Colonic mucosa (tissue), 4 donors: Measurements from ENCODE around the gene TTYH3. TPM values are rescaled to one million over a fixed set of nuclear protein-coding genes. Genes with fewer than 3 reads are reported as not detected.

Source experiments
- DNase-seq: peaks from one replicate; pipeline ENCODE4 v3.0.0-alpha.2; 2020
- H3K27ac ChIP-seq: fragments of 200-600 bp; one replicate; pipeline ENCODE4 v1.8.0; 2021
- H3K27me3 ChIP-seq: fragments of 200-600 bp; one replicate; pipeline ENCODE4 v1.8.0; 2021
- H3K36me3 ChIP-seq: fragments of 200-600 bp; one replicate; pipeline ENCODE4 v1.8.0; 2021
- H3K4me1 ChIP-seq: fragments of 200-600 bp; one replicate; pipeline ENCODE4 v1.8.0; 2021; ENCODE audit warnings: mild to moderate bottlenecking
- H3K4me3 ChIP-seq: fragments of 200-600 bp; one replicate; pipeline ENCODE4 v1.8.0; 2021
- H3K9ac ChIP-seq, 2 donors: one replicate each; pipeline ENCODE4 v1.7.0; 2013; ENCODE audit warnings: control low read depth in 2 of 2, low read depth in 2 of 2, low read length in 2 of 2
- H3K9me3 ChIP-seq: fragments of 200-600 bp; one replicate; pipeline ENCODE4 v1.8.0; 2021
- intact Hi-C: fragments of 100-400 bp; cut with DNase I; formaldehyde crosslinking; loops from one replicate; pipeline ENCODE4 v1.14.1; 2022
- total RNA-seq, 2 donors: library from RNA; stranded (reverse); fragmentation: NEBNext Ultra II Directional in 1 of 2; extraction: Animal tissue kit (Norgen Biotek cat#: 25700) in 1 of 2; gene quantifications; one replicate each; pipeline ENCODE4 v1.2.1, GENCODE V29; 2021
- TF ChIP-seq, protein P1 (sequence below): fragments of 200-600 bp; IDR thresholded peaks from one replicate; pipeline ENCODE4 v1.8.0; 2022; ENCODE audit warnings: antibody characterized with exemption, mild to moderate bottlenecking
- donor health status: healthy.
- donor health status: DM: no; HTN: no; CAD: no.
- donor health status: DM: no; HTN: no; CAD: no.

TTYH3 gene
- total RNA-seq, 2 donors from 2014 or later = 50.0 to 59.5 TPM

DNA sequence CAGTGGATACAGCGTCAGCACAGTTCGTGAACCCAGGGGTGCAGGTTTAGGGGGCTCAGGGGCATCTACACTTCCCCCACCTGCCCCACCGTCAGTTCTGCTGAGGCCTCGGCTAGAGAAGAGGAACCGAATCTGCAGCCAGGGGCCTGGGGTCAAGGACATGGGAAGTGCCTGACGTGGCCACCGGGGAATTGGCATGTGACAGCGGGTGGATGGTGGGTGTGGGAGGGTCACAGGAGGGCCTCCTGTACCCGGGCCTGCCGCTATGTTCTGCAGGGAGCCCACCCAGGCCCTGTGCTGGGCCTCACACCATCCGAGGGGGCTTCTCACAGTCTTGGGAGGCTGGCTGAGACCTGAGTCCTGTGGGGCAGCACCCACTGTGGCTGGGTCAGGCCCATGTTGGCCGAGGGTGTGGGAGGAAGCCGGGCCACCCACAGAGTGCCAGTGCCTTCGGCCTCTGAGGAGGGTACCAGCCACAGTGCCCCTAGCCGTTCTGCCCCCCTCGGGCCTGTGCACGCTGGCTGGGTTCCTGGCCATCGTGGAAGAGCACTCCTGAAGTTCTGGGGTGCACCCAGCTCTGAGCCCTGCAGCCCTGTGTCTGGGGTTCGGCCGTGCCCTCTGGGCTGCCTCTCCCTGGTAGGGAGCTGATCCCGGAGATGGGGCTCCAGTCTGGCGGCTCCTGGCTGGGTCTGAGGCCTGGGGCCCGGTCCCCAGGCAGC is 5.9 kb downstream of the TTYH3 start:
- intact Hi-C loops = no loop called here
- TF ChIP-seq, protein P1, sequence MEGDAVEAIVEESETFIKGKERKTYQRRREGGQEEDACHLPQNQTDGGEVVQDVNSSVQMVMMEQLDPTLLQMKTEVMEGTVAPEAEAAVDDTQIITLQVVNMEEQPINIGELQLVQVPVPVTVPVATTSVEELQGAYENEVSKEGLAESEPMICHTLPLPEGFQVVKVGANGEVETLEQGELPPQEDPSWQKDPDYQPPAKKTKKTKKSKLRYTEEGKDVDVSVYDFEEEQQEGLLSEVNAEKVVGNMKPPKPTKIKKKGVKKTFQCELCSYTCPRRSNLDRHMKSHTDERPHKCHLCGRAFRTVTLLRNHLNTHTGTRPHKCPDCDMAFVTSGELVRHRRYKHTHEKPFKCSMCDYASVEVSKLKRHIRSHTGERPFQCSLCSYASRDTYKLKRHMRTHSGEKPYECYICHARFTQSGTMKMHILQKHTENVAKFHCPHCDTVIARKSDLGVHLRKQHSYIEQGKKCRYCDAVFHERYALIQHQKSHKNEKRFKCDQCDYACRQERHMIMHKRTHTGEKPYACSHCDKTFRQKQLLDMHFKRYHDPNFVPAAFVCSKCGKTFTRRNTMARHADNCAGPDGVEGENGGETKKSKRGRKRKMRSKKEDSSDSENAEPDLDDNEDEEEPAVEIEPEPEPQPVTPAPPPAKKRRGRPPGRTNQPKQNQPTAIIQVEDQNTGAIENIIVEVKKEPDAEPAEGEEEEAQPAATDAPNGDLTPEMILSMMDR = no peak
- H3K9me3 ChIP-seq = no peaks in the 10 kb centered on the region
- no peaks in the 10 kb centered on the region for H3K36me3 ChIP-seq
- H3K4me1 ChIP-seq = peaks cover 5% of the 10 kb centered on the region
- no peak overlapping the region for H3K27ac ChIP-seq
- H3K9ac ChIP-seq = peak overlapping the region; percentile 24 to 26
- no peaks in the 10 kb centered on the region for H3K27me3 ChIP-seq
- H3K4me3 ChIP-seq = no peak overlapping the region
- DNase-seq = no peak

DNA sequence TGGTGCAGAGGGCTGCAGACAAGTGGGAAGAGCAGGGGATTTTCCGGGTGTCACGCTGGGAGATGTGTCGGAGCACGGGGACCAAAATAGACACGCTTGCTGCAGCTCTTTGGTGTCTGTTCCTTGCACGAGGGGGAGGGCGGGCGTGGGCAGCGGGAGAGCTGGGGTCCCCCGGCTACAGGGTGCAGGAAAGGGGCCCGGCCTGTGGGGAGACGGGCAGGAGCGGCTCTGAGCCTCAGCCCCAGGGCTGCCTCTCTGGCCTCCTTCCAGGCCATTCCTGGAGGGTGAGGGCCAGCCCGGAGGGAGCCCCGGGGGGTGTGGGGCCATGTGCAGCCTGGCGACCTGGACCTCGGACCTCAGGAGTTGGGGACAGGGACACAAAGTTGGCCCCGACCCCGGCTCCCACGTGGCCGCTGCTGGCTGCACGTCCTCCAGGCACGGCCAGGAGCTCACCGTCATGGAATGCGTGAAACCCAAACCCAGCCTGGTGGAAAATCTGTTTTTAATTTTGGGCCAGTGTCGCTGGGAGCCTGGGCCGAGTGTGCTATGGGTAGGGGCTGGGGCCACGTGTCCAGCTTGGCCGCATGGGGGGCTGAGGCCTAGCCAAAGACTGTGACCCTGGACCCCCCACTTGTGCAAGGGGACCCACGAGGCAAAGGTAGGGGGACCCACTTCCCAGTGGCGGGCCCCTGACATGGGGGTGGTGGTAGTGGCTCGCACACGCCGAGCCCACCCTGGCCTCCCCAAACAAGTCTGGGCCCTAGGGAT is 6.6 kb downstream of the TTYH3 start:
- intact Hi-C loops = no loop called here
- Histone ChIP-seq H3K27ac (no peak overlapping the region), H3K4me3 (no peak overlapping the region), H3K9ac (peak overlapping the region in 1 of 2 donors; percentile 5), H3K4me1 (peaks cover 5% of the 10 kb centered on the region), H3K27me3 (no peaks in the 10 kb centered on the region), H3K9me3 (no peaks in the 10 kb centered on the region), H3K36me3 (no peaks in the 10 kb centered on the region)
- TF ChIP-seq, protein P1 = no peak
- no peak for DNase-seq

DNA sequence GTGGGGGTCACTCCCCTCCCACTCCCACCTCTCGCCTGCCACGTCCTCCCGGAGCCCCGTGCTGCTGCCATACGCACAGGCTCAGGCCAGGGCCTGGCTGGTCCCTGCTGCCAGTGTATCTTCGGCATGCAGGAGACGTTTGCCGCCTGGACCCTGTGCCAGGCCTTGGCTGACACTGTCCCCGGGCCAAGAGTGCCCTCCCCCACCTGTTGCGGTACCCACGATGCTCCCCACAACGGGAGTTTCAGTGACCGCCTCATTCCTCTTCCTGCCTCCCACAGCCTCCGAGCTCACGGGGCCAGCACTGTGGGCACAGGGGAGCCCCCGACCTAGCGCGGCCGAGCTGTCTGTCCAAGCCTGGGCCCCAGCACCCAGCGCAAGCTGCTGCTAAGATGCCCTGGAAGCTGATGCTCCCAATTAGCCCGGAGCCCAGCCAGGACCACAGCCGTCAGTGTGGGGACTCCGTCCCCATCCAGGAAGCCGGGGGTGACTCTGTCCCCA is 7.4 kb downstream of the TTYH3 start:
- DNase-seq = no peak
- Histone ChIP-seq H3K27me3 (no peaks in the 10 kb centered on the region), H3K4me1 (no peaks in the 10 kb centered on the region), H3K4me3 (no peak overlapping the region), H3K27ac (no peak overlapping the region), H3K9me3 (no peaks in the 10 kb centered on the region), H3K36me3 (no peaks in the 10 kb centered on the region), H3K9ac (no peak overlapping the region)
- TF ChIP-seq, protein P1 = no peak
- intact Hi-C loops = no loop called here

DNA sequence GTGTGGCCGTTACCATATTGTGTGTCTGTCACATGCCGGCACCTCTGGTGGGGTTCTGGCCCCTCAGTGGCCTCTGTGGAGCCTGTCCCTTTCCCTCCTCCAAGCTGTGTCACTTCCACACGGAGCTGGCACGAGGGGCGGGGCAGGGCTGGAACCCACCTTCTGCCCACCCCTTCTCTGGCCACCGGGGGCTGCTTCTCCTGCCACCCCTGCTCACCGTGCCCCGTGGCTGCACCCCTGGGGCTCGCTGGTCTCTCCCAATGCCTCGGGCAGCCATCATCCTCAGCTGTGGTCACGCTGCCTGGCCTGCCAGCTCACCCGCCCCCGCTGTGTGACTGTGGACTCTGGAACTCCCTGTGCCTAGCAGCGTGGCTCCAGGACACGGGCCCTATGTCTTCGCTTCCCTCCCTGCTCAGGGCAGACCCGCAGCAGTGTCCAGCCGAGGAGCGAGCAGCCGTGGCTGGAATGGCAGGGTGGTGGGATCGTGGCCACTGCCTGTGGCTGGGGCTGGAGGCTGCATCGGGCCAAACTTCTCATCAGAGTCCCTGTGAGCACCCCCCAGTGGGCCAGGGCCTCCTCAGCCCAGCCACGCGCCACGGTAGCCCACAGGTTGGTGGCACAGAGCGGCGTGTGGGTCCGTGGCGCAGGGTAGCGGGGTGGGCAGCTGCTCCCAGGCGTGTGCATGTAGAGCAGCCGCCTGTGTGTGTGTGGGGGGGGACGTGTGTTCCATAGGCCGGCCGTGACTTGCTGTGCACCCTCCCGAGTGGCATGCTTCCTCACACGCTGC is 8.1 kb downstream of the TTYH3 start:
- no peaks in the 10 kb centered on the region for H3K9me3 ChIP-seq
- H3K4me1 ChIP-seq = no peaks in the 10 kb centered on the region
- H3K36me3 ChIP-seq = no peaks in the 10 kb centered on the region
- no peak overlapping the region for H3K27ac ChIP-seq
- intact Hi-C loops = no loop called here
- DNase-seq = no peak
- H3K4me3 ChIP-seq = no peak overlapping the region
- H3K27me3 ChIP-seq = no peaks in the 10 kb centered on the region
- H3K9ac ChIP-seq = no peak overlapping the region
- TF ChIP-seq, protein P1 = no peak

DNA sequence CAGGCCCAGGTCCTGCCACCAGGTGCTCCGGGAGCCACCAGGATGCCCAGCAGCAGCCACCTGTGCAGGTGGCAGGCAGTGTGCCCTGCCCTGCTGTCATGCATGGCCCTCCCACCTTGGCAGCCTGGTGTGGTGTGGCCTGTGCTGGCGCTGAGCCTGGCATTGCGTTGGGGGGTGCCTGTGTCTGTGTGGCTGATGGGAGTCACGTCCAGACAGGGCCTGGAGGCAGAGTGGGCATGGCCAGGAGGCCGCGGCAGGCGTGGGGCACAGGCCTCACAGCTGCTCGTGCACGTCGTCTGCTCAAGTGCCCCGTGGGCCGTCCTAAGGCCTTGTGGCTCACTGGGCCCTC is 8.7 kb downstream of the TTYH3 start:
- Histone ChIP-seq H3K36me3 (no peaks in the 10 kb centered on the region), H3K4me1 (no peaks in the 10 kb centered on the region), H3K4me3 (no peak overlapping the region), H3K9me3 (no peaks in the 10 kb centered on the region), H3K9ac (peak overlapping the region in 1 of 2 donors; percentile 49), H3K27ac (no peak overlapping the region), H3K27me3 (no peaks in the 10 kb centered on the region)
- TF ChIP-seq, protein P1 = no peak
- intact Hi-C loops = no loop called here
- no peak for DNase-seq
